Uterus (tissue), 2 donors: ENCODE data around the gene TMEM165.

Experiments used
- CTCF ChIP-seq, 4 experiments: fragments of 200-600 bp in 2 of 4; fragments of 450-650 bp in 2 of 4; sonication (generic) in 2 of 4; IDR thresholded peaks; one replicate each; pipeline ENCODE4 v1.5.1; 2016 to 2019; ENCODE audit warnings: antibody characterized with exemption in 4 of 4, mild to moderate bottlenecking in 2 of 4, moderate library complexity in 1 of 4
- POLR2A ChIP-seq, 2 donors: fragments of 450-650 bp; IDR thresholded peaks; one replicate each; pipeline ENCODE4 v1.6.1; 2016; ENCODE audit warnings: antibody characterized with exemption in 2 of 2, mild to moderate bottlenecking in 1 of 2, moderate library complexity in 1 of 2

- TF ChIP-seq CTCF (IDR thresholded peaks at IDR 0.05) (peak; percentile 90 to 95 (median 90)), POLR2A (IDR thresholded peaks at IDR 0.05) (peak; percentile 49 to 55)
Observed at GRCh38 chr4:55345980-55346850, 49.5 kb upstream of the TMEM165 start, which contains the start of gene SRD5A3.
